ENCODE data around the gene LIMS2.

Gene LIMS2

GRCh38 chr2:127650785-127651380 lies 24.4 kb downstream of the LIMS2 start:
- H3K27ac ChIP-seq = peak overlapping the region in 3 of 21 experiments; percentile 12 to 20 (median 20)
- H3K4me3 ChIP-seq = no peak overlapping the region

DNA sequence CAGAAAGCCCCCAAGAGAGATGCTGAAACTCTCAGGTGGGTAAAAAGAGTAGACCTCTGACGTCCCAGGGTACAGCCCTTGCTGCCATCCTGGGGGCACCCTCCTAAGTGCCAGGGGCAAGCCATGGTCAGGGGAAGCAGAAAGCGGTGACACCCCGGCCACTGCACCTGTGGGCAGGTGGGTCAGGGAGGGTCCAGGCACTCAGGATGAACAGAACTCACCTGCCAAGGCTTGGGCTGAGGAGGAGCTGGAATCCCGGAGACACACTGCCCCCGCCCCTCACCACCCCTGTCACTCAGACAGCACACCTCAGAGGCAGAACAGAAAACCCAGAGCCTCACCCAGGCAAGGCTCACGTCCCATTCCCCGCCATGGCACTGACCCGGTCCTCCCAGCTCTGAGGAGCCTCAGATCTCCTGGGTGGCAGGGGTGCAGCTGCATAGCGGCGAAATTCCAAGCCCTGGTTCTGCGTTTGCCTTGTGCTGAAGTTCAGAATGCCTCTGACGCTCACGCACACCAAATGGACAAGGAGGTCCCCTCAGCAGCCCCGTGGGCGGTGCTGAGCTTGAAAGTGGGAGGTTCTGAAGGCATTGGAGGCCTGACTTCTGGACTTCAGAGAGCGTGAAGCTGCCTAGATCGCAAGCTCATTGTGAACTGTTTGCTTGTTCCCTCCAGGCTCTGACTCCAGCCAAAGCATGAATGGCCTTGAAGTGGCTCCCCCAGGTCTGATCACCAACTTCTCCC lies 25.1 kb downstream of the LIMS2 start:
- peak overlapping the region in 6 of 21 experiments; percentile 10 to 21 (median 18) for H3K27ac ChIP-seq
- no peak overlapping the region for H3K4me3 ChIP-seq

- no peak overlapping the region for H3K4me3 ChIP-seq
- H3K27ac ChIP-seq = peak overlapping the region in 5 of 21 experiments; percentile 10 to 47 (median 19)
These were observed 25.7 kb downstream of the LIMS2 start for GRCh38 chr2:127649684-127650040.

DNA sequence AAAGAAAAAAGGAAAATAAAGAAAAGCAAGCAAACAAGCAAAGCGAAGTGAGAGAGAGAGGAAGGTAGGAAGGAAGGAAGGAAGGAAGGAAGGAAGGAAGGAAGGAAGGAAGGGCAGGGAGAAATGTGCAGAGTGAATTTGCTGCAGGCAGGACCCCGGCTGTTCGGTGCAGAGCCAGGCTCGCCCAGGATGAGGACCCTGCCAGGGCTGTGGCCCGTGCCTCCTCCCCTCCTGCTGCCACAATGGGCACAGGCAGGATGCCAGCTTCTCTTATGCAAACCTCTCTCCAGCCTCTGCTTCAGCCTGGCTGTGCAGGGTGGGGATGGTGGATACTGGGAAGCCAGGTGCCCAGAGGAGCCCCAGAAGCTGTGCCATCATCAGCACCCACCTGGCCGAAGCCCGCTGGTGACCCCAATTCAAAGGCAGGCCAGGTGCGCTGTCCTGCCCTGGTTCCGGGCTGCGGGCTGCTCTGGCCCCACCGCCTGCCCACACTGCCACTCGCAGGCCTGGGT lies 26.2 kb downstream of the LIMS2 start:
- Histone ChIP-seq H3K27ac (peak overlapping the region in 4 of 21 experiments; percentile 10 to 47 (median 19)), H3K4me3 (no peak overlapping the region)

GRCh38 chr2:127648321-127648720 lies 27.0 kb downstream of the LIMS2 start:
- H3K4me3 ChIP-seq = no peak overlapping the region
- H3K27ac ChIP-seq = no peak overlapping the region

GRCh38 chr2:127647242-127648190 lies 27.8 kb downstream of the LIMS2 start:
- H3K4me3 ChIP-seq = no peak overlapping the region
- H3K27ac ChIP-seq = peak overlapping the region in 3 of 21 experiments; percentile 16 to 63 (median 61)

DNA sequence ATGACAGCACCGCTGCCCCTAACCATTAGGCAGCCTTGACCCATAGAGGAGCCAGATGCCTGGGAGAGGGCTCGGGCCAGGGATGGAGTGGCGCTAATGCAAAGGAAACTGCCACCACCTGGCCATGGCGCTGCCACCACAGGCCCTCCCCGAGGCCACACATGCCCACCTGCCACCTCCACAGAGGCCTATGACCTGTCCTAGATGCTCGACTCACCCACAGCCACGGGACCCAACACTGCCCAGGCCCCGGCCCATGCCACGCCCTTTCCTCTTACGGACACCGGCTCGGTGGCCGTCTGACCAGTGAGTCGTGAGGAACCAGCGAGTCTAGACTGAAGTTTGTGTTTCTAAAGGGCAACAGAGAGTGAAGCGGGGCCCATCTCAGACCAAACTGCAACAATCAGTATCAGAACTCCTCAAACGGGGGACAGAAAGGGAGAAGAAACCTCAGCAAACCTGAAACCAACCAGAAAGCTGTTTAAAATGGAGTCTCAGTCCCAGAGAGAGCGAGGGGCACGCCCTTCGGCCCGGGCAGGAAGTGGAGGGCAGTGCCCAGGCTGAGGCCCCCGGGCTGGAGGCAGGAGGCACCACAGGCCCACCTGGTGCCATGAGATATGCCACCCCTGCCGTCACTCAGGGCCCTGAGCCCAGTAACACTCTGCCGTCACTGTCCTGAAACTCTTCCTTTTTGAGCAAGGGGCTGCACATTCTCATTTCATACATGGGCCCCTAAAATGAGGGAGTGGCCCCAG lies 28.7 kb downstream of the LIMS2 start:
- no peak overlapping the region for H3K4me3 ChIP-seq
- H3K27ac ChIP-seq = peak overlapping the region in 6 of 21 experiments; percentile 4 to 63 (median 52)

GRCh38 chr2:127645395-127646291 lies 29.7 kb downstream of the LIMS2 start, which contains the start of gene GPR17:
TSS of gene GPR17 (plus strand) at chr2:127646153. CDS start at chr2:127650736, 4,583 bp downstream.
- H3K27ac ChIP-seq = peak within 1 kb of the TSS in 6 of 21 experiments; percentile 4 to 63 (median 52)
- H3K4me3 ChIP-seq = no peak within 1 kb of the TSS

DNA sequence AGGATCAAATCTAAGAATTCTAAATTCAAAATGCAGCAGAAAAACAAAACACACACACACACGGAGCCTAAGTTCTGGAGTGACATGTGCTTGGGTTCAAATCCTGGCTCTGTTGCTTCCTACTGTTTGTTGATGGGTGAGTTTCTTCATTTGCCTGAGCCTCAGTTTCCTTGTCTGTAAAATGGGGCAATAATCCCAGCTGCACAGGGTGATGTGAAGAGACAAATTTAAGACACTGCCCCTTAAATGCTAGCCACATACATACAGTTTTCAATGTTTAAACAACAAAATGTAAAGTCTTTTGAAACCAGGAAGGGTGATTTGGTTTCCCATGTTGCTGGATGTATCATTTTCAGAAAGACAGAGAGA lies 30.3 kb downstream of the LIMS2 start:
- H3K27ac ChIP-seq = no peak overlapping the region
- H3K4me3 ChIP-seq = no peak overlapping the region

GRCh38 chr2:127644066-127645025 lies 31.0 kb downstream of the LIMS2 start:
- Histone ChIP-seq H3K4me3 (no peak overlapping the region), H3K27ac (peak overlapping the region in 1 of 21 experiments; percentile 28)

- H3K4me3 ChIP-seq = no peak overlapping the region
- H3K27ac ChIP-seq = peak overlapping the region in 2 of 21 experiments; percentile 21 to 28
These were observed 31.8 kb downstream of the LIMS2 start for GRCh38 chr2:127643439-127644065.

DNA sequence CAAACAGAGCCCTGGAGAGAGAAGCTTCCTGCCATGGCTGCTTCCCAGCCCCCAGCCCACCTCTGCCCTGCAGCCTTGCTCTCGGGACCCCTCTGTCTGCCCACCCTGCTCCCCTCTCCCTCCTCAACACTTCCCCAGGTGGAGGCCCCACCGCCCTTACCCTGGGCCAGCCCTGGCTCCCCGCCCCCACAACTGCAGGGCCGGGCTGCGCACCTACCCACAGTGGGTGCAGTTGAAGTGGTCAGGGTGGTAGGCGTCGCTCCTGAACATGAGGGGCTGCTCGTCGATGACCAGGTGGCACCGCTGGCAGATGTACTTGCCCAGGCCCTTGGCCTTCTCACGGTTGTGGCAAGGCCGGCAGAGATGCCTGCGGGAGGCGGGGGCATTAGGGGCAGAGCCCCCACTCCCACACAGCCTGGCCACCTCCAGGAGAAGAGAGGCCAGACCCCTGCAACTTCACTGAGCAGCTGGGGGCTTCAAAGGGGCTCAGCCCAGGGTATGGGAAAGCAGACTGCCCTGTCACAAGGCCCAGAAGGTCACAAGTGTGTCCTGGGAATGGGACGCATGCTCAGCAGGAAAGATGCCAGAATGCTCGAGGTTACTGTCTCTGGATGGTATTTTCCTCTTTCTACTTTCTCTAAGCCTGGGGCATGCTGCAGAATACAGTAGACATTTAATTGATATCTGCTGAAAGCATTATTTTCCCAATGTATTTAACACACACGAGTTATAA lies 32.5 kb downstream of the LIMS2 start:
- Histone ChIP-seq H3K4me3 (no peak overlapping the region), H3K27ac (peak overlapping the region in 5 of 21 experiments; percentile 18 to 67 (median 26))

DNA sequence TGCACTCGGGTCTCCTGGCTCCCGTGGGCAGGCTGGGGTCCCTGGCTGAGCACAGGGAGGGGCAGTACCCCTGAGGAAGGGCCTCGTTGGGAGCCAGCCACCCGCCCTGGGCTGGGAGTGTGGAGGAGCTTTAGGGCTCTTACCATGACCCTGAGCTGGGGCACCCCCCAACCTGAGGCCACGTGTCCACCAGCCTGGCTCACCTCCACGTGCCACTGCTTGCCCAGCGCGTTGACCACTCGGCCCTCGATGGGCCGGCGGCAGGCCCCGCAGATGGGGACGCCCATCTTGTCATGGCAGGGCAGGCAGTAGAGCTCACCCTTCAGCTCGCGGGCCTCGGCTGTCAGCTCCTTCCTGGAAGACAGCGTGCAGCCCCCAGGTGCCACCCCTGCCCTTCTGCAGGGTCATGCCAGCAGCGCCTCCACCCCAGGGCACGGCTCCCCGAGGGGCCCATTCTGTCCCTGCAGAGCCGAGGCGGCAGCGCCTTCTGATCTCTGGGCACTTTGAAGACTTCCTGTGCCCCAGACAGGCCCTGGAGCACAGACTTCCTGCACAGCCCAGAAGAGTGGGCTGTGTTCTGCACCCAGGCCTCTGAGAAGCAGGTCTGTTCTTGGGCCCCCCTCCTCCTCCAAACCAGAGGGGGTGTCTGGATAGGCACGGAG lies 33.4 kb downstream of the LIMS2 start:
- Histone ChIP-seq H3K27ac (peak overlapping the region in 9 of 21 experiments; percentile 21 to 67 (median 44)), H3K4me3 (no peak overlapping the region)

GRCh38 chr2:127641133-127641532 lies 34.2 kb downstream of the LIMS2 start:
- Histone ChIP-seq H3K27ac (peak overlapping the region in 4 of 21 experiments; percentile 27 to 67 (median 42)), H3K4me3 (no peak overlapping the region)
